ENCODE measurements around the gene CDK8.
A peak's percentile ranks its signal among the peaks of the same experiment; 100 is the strongest.

Gene CDK8

GRCh38 chr13:26255115-26255514 is 1.2 kb downstream of the CDK8 start:
- Histone ChIP-seq H3K79me2 (ENCODE audit: low read length) (peaks cover 62% of the 10 kb centered on the region), H4K20me1 (ENCODE audit: insufficient read depth, low read length) (peaks cover 39% of the 10 kb centered on the region), H2AFZ (ENCODE audit: low read depth, low read length) (no peak overlapping the region), H3K36me3 (replicated peaks; ENCODE audit: low read depth, low read length) (no peaks in the 10 kb centered on the region), H3K4me3 (ENCODE audit: low read length) (peak overlapping the region; percentile 93), H3K9ac (ENCODE audit: low read length) (peak overlapping the region; percentile 83), H3K27ac (ENCODE audit: low read length) (peak overlapping the region; percentile 81; the same call in 1 of the 2 replicates), H3K4me2 (ENCODE audit: low read length) (peak overlapping the region; percentile 70), H3K4me1 (ENCODE audit: low read length) (peaks cover 28% of the 10 kb centered on the region), H3K27me3 (ENCODE audit: low read depth, low read length) (no peaks in the 10 kb centered on the region), H3K9me3 (ENCODE audit: insufficient read depth, low read length) (no peaks in the 10 kb centered on the region)
- no peak for TF ChIP-seq EZH2phosphoT487 (IDR thresholded peaks at IDR 0.05; ENCODE audit: low read depth)
- TF ChIP-seq, protein P1, sequence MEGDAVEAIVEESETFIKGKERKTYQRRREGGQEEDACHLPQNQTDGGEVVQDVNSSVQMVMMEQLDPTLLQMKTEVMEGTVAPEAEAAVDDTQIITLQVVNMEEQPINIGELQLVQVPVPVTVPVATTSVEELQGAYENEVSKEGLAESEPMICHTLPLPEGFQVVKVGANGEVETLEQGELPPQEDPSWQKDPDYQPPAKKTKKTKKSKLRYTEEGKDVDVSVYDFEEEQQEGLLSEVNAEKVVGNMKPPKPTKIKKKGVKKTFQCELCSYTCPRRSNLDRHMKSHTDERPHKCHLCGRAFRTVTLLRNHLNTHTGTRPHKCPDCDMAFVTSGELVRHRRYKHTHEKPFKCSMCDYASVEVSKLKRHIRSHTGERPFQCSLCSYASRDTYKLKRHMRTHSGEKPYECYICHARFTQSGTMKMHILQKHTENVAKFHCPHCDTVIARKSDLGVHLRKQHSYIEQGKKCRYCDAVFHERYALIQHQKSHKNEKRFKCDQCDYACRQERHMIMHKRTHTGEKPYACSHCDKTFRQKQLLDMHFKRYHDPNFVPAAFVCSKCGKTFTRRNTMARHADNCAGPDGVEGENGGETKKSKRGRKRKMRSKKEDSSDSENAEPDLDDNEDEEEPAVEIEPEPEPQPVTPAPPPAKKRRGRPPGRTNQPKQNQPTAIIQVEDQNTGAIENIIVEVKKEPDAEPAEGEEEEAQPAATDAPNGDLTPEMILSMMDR (IDR thresholded peaks at IDR 0.05; ENCODE audit: low read depth, low read length): no peak

GRCh38 chr13:26255691-26256277 is 1.9 kb downstream of the CDK8 start:
- Histone ChIP-seq H3K4me2 (ENCODE audit: low read length) (peak overlapping the region; percentile 70), H4K20me1 (ENCODE audit: insufficient read depth, low read length) (peaks cover 45% of the 10 kb centered on the region), H3K79me2 (ENCODE audit: low read length) (peaks cover 69% of the 10 kb centered on the region), H3K9ac (ENCODE audit: low read length) (peak overlapping the region; percentile 83), H3K4me3 (ENCODE audit: low read length) (peak overlapping the region; percentile 93), H3K27me3 (ENCODE audit: low read depth, low read length) (no peaks in the 10 kb centered on the region), H3K27ac (ENCODE audit: low read length) (no peak overlapping the region), H3K4me1 (ENCODE audit: low read length) (peaks cover 28% of the 10 kb centered on the region), H3K9me3 (ENCODE audit: insufficient read depth, low read length) (no peaks in the 10 kb centered on the region), H3K36me3 (replicated peaks; ENCODE audit: low read depth, low read length) (no peaks in the 10 kb centered on the region), H2AFZ (ENCODE audit: low read depth, low read length) (no peak overlapping the region)
- TF ChIP-seq, protein P1 (IDR thresholded peaks at IDR 0.05; ENCODE audit: low read depth, low read length): peak; percentile 56
- no peak for TF ChIP-seq EZH2phosphoT487 (IDR thresholded peaks at IDR 0.05; ENCODE audit: low read depth)

GRCh38 chr13:26257049-26257448 is 3.1 kb downstream of the CDK8 start:
- peak overlapping the region; percentile 8; the same call in 1 of the 2 replicates for H3K4me3 ChIP-seq (ENCODE audit: low read length)
- no peaks in the 10 kb centered on the region for H3K36me3 ChIP-seq (replicated peaks; ENCODE audit: low read depth, low read length)
- peaks cover 81% of the 10 kb centered on the region for H3K79me2 ChIP-seq (ENCODE audit: low read length)
- no peak overlapping the region for H2AFZ ChIP-seq (ENCODE audit: low read depth, low read length)
- TF ChIP-seq EZH2phosphoT487 (IDR thresholded peaks at IDR 0.05; ENCODE audit: low read depth): no peak
- TF ChIP-seq, protein P1 (IDR thresholded peaks at IDR 0.05; ENCODE audit: low read depth, low read length): no peak
- peaks cover 28% of the 10 kb centered on the region for H3K4me1 ChIP-seq (ENCODE audit: low read length)
- no peaks in the 10 kb centered on the region for H3K27me3 ChIP-seq (ENCODE audit: low read depth, low read length)
- no peaks in the 10 kb centered on the region for H3K9me3 ChIP-seq (ENCODE audit: insufficient read depth, low read length)
- H3K27ac ChIP-seq (ENCODE audit: low read length): no peak overlapping the region
- H4K20me1 ChIP-seq (ENCODE audit: insufficient read depth, low read length): peaks cover 56% of the 10 kb centered on the region
- peak overlapping the region; percentile 70 for H3K4me2 ChIP-seq (ENCODE audit: low read length)
- no peak overlapping the region for H3K9ac ChIP-seq (ENCODE audit: low read length)

DNA sequence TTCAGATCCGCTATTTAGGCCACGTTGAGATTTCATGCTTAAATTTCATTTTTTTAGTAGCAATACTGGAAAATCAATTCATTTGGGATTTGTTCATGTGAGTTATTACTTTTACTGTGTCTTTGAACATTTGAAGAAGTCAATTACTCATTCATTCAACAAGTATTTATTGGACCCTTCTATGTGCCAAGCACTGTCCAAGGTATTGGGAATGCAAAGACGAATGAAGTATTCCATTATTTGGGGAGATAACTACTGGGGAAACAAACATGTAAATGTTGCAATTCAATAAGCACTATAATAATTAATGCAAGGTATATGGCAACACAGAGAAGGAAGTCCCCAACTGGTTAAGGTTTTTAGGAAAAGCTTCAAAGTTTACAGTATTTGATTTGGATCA is 5.7 kb downstream of the CDK8 start:
- peaks cover 23% of the 10 kb centered on the region for H3K4me1 ChIP-seq (ENCODE audit: low read length)
- H3K79me2 ChIP-seq (ENCODE audit: low read length): peaks cover 100% of the 10 kb centered on the region
- no peaks in the 10 kb centered on the region for H3K27me3 ChIP-seq (ENCODE audit: low read depth, low read length)
- peaks cover 61% of the 10 kb centered on the region for H4K20me1 ChIP-seq (ENCODE audit: insufficient read depth, low read length)
- H3K36me3 ChIP-seq (replicated peaks; ENCODE audit: low read depth, low read length): no peaks in the 10 kb centered on the region
- no peak overlapping the region for H3K4me3 ChIP-seq (ENCODE audit: low read length)
- H3K9ac ChIP-seq (ENCODE audit: low read length): no peak overlapping the region
- H3K27ac ChIP-seq (ENCODE audit: low read length): no peak overlapping the region
- H3K4me2 ChIP-seq (ENCODE audit: low read length): no peak overlapping the region
- H2AFZ ChIP-seq (ENCODE audit: low read depth, low read length): no peak overlapping the region
- H3K9me3 ChIP-seq (ENCODE audit: insufficient read depth, low read length): no peaks in the 10 kb centered on the region
- no peak for TF ChIP-seq EZH2phosphoT487 (IDR thresholded peaks at IDR 0.05; ENCODE audit: low read depth)
- TF ChIP-seq, protein P1 (IDR thresholded peaks at IDR 0.05; ENCODE audit: low read depth, low read length): no peak
